Breast epithelium (tissue), 4 donors: ENCODE data around the gene KIAA0825. TPM values are rescaled to one million over a fixed set of nuclear protein-coding genes. Genes with fewer than 3 reads are reported as not detected.

Experiments used
- DNase-seq, 2 donors: peaks; one replicate each; pipeline ENCODE4 v3.0.0-alpha.2; 2019; ENCODE audit warnings: low spot score in 2 of 2
- H3K27ac ChIP-seq, 2 donors: fragments of 200-600 bp; sonication (generic) in 1 of 2; one replicate each; pipeline ENCODE4 v1.5.1; 2016 to 2019; ENCODE audit warnings: mild to moderate bottlenecking in 1 of 2
- H3K27me3 ChIP-seq, 2 donors: fragments of 200-600 bp; sonication (generic) in 1 of 2; one replicate each; pipeline versions ENCODE4 v1.5.1 to v1.6.0; 2017 to 2019; ENCODE audit warnings: control low read depth in 1 of 2, mild to moderate bottlenecking in 1 of 2
- H3K36me3 ChIP-seq: fragments of 200-600 bp; one replicate; pipeline ENCODE4 v1.5.1; 2019
- H3K4me1 ChIP-seq, 2 donors: fragments of 200-600 bp; sonication (generic); one replicate each; pipeline ENCODE4 v1.5.1; 2016 to 2019; ENCODE audit warnings: control low read depth in 1 of 2
- H3K4me3 ChIP-seq, 3 donors: fragments of 200-600 bp; sonication (generic); 1 replicate in 2 of 3; 2 replicates in 1 of 3; pipeline ENCODE4 v1.5.1; 2016 to 2019; ENCODE audit warnings: mild to moderate bottlenecking in 3 of 3, moderate library complexity in 2 of 3
- H3K9me3 ChIP-seq, 2 donors: fragments of 200-600 bp; sonication (generic) in 1 of 2; one replicate each; pipeline ENCODE4 v1.5.1; 2016 to 2019; ENCODE audit warnings: control low read depth in 1 of 2
- CTCF ChIP-seq, 3 donors: fragments of 450-650 bp; IDR thresholded peaks; one replicate each; pipeline ENCODE4 v1.5.1; 2016 to 2017; ENCODE audit warnings: antibody characterized with exemption in 3 of 3, mild to moderate bottlenecking in 3 of 3, moderate library complexity in 3 of 3
- POLR2A ChIP-seq: fragments of 450-650 bp; IDR thresholded peaks from one replicate; pipeline ENCODE4 v1.6.1; 2016; ENCODE audit warnings: antibody characterized with exemption, mild to moderate bottlenecking, moderate library complexity
- POLR2AphosphoS5 ChIP-seq, 3 donors: sonication (generic); formaldehyde crosslinking; IDR thresholded peaks; one replicate each; pipeline ENCODE4 v1.6.1; 2017; ENCODE audit warnings: antibody characterized with exemption in 3 of 3
- intact Hi-C: fragments of 100-400 bp; cut with DNase I; formaldehyde crosslinking; loops from one replicate; pipeline ENCODE4 v1.15.1; 2023; ENCODE audit warnings: low total_unique reads
- total RNA-seq, 3 donors: library from RNA; depleted of rRNA; stranded (reverse); fragments of >200 nt; gene quantifications; one replicate each; pipeline ENCODE4 v1.1.0, GENCODE V29; 2016

Gene KIAA0825
- total RNA-seq, 3 donors from 2014 or later, result 5.9 to 15.5 (median 7.9) TPM

- DNase-seq, result no peak
- Histone ChIP-seq H3K27me3 (no peaks in the 10 kb centered on the region), H3K9me3 (no peaks in the 10 kb centered on the region), H3K4me3 (no peak overlapping the region), H3K27ac (no peak overlapping the region), H3K4me1 (no peaks in the 10 kb centered on the region), H3K36me3 (no peaks in the 10 kb centered on the region)
- TF ChIP-seq CTCF (IDR thresholded peaks at IDR 0.05) (no peak), POLR2A (no peak), POLR2AphosphoS5 (IDR thresholded peaks at IDR 0.05) (no peak)
- intact Hi-C loops, result no loop called here
These were observed 395.2 kb downstream of the KIAA0825 start for GRCh38 chr5:94223235-94223634.

GRCh38 chr5:94218374-94218773, 400.0 kb downstream of the KIAA0825 start:
- H3K4me3 ChIP-seq, result no peak overlapping the region
- no peak for DNase-seq
- no peak for TF ChIP-seq POLR2A
- TF ChIP-seq POLR2AphosphoS5 (IDR thresholded peaks at IDR 0.05), result no peak
- TF ChIP-seq CTCF (IDR thresholded peaks at IDR 0.05), result no peak
- no peaks in the 10 kb centered on the region for H3K9me3 ChIP-seq
- no peaks in the 10 kb centered on the region for H3K4me1 ChIP-seq
- no peaks in the 10 kb centered on the region for H3K27me3 ChIP-seq
- no peaks in the 10 kb centered on the region for H3K36me3 ChIP-seq
- no peak overlapping the region for H3K27ac ChIP-seq
- intact Hi-C loops, result no loop called here

GRCh38 chr5:94217745-94218144, 400.7 kb downstream of the KIAA0825 start:
- TF ChIP-seq POLR2AphosphoS5 (IDR thresholded peaks at IDR 0.05) (no peak), CTCF (IDR thresholded peaks at IDR 0.05) (no peak), POLR2A (no peak)
- no peak overlapping the region for H3K4me3 ChIP-seq
- no peaks in the 10 kb centered on the region for H3K4me1 ChIP-seq
- H3K36me3 ChIP-seq, result no peaks in the 10 kb centered on the region
- no peaks in the 10 kb centered on the region for H3K9me3 ChIP-seq
- intact Hi-C loops, result no loop called here
- H3K27ac ChIP-seq, result no peak overlapping the region
- no peaks in the 10 kb centered on the region for H3K27me3 ChIP-seq
- DNase-seq, result no peak

- H3K27me3 ChIP-seq, result no peaks in the 10 kb centered on the region
- no peak for DNase-seq
- intact Hi-C loops, result no loop called here
- no peak overlapping the region for H3K4me3 ChIP-seq
- H3K27ac ChIP-seq, result no peak overlapping the region
- no peaks in the 10 kb centered on the region for H3K9me3 ChIP-seq
- H3K36me3 ChIP-seq, result no peaks in the 10 kb centered on the region
- H3K4me1 ChIP-seq, result no peaks in the 10 kb centered on the region
- TF ChIP-seq CTCF (IDR thresholded peaks at IDR 0.05) (no peak), POLR2A (no peak), POLR2AphosphoS5 (IDR thresholded peaks at IDR 0.05) (no peak)
These were observed 401.2 kb downstream of the KIAA0825 start for GRCh38 chr5:94217216-94217615.

- TF ChIP-seq POLR2AphosphoS5 (IDR thresholded peaks at IDR 0.05) (no peak), CTCF (IDR thresholded peaks at IDR 0.05) (no peak)
- intact Hi-C loops, result no loop called here
- Histone ChIP-seq H3K9me3 (no peaks in the 10 kb centered on the region), H3K4me1 (no peaks in the 10 kb centered on the region), H3K36me3 (no peaks in the 10 kb centered on the region), H3K27me3 (no peaks in the 10 kb centered on the region), H3K27ac (no peak overlapping the region), H3K4me3 (no peak overlapping the region)
- no peak for DNase-seq
These were observed 405.9 kb downstream of the KIAA0825 start for GRCh38 chr5:94212476-94212875.
